Measurements from ENCODE around the gene AEBP2. TPM values are rescaled to one million over a fixed set of nuclear protein-coding genes. Genes with fewer than 3 reads are reported as not detected.

The AEBP2 gene
- total and polyA plus RNA-seq, 2 of the 8 experiments (the other 6 are each of a cell fraction or from before 2014, with no cell fraction given): 13.6 to 61.4 TPM

- H2AFZ ChIP-seq (ENCODE audit: low read length): no peak overlapping the region
- DNase-seq (ENCODE audit: low read depth in 1 of 2, low spot score in 2 of 2) (no peak), FAIRE-seq (no peak)
- H3K4me1 ChIP-seq (replicated peaks in 1 of 4; ENCODE audit: control insufficient read depth in 3 of 4, insufficient read depth in 4 of 4, low read length in 3 of 4): peaks cover 0 to 6% (median 0%) of the 10 kb centered on the region in 4 experiments; a peak in 2 of 7 replicates
- H2BK20ac ChIP-seq (ENCODE audit: low read length): no peak overlapping the region
- CTCF ChIA-PET (ENCODE audit: partially characterized antibody): interaction anchor here (0.8 to 1.3 kb wide), 3 partner anchors 8 to 13 kb away, joined by 3 to 5 read pairs (median 3); no protein-coding TSS in a partner anchor
- no peak overlapping the region for H2BK15ac ChIP-seq (ENCODE audit: low read length)
- peaks cover 4% of the 10 kb centered on the region for H3K79me1 ChIP-seq (ENCODE audit: low read depth, low read length)
- no peak overlapping the region for H3K4me2 ChIP-seq (ENCODE audit: insufficient read depth in 1 of 2, low read depth in 2 of 2, low read length in 2 of 2)
- H3K27me3 ChIP-seq (replicated peaks in 1 of 4; ENCODE audit: control insufficient read depth in 3 of 4, extremely low read depth in 1 of 4, insufficient read depth in 3 of 4, low read length in 3 of 4): no peaks in the 10 kb centered on the region
- H3K23ac ChIP-seq (ENCODE audit: insufficient read length): no peak overlapping the region
- H3K36me3 ChIP-seq (ENCODE audit: control insufficient read depth in 2 of 4, insufficient read depth in 4 of 4, low read length in 3 of 4): peaks cover 0 to 63% (median 24%) of the 10 kb centered on the region in 4 experiments; a peak in 5 of 8 replicates
- POLR2A ChIA-PET (ENCODE audit: partially characterized antibody): no interaction called here
- H3K27ac ChIP-seq (ENCODE audit: low read depth, low read length): no peak overlapping the region
- H4K8ac ChIP-seq (ENCODE audit: extremely low read depth, insufficient read depth, low read length): no peak overlapping the region
- no peak overlapping the region for H3K4me3 ChIP-seq (ENCODE audit: extremely low read depth in 1 of 4, insufficient read depth in 2 of 4, low read depth in 3 of 4, low read length in 4 of 4)
- no peak overlapping the region for H3K56ac ChIP-seq (replicated peaks; ENCODE audit: insufficient read length, low read depth, low read length)
- peaks cover 1 to 3% of the 10 kb centered on the region in 2 experiments for H4K20me1 ChIP-seq (replicated peaks in 1 of 2; ENCODE audit: control insufficient read depth in 1 of 2, insufficient read depth in 2 of 2, low read length in 2 of 2)
- H3K4ac ChIP-seq (replicated peaks; ENCODE audit: insufficient read length, low read depth, low read length): no peak overlapping the region
- no peak overlapping the region for H3K14ac ChIP-seq (ENCODE audit: insufficient read length)
- no peak overlapping the region for H2AK5ac ChIP-seq (ENCODE audit: low read depth, low read length)
- no peaks in the 10 kb centered on the region for H3K9me3 ChIP-seq (ENCODE audit: insufficient read depth in 2 of 2, low read depth in 1 of 2, low read length in 1 of 2)
- H3K23me2 ChIP-seq (ENCODE audit: low read depth, low read length): no peaks in the 10 kb centered on the region
- no peak overlapping the region for H4K5ac ChIP-seq (ENCODE audit: insufficient read length, low read depth, low read length)
- WGBS, 2 experiments (ENCODE audit: extremely low coverage in 1 of 2, insufficient coverage in 1 of 2, insufficient read length in 1 of 2, insufficient replicate concordance in 2 of 2, low coverage in 1 of 2, low lambda C conversion rate in 2 of 2, missing lambda C conversion rate in 1 of 2): 94% methylated on average over 4 of the region's 4 CpGs; no CpG with 5 or more reads in 1 of the 2 experiments
- no peak overlapping the region for H3K9ac ChIP-seq (replicated peaks in 1 of 4; ENCODE audit: extremely low read depth in 1 of 4, low read depth in 3 of 4, low read length in 3 of 4)
- no peak overlapping the region for H2BK5ac ChIP-seq (ENCODE audit: low read depth, low read length)
- peaks cover 0 to 75% of the 10 kb centered on the region in 2 experiments; a peak in 3 of 4 replicates for H3K79me2 ChIP-seq (ENCODE audit: control insufficient read depth in 1 of 2, insufficient read depth in 2 of 2, low read length in 2 of 2)
- no peak overlapping the region for H3K18ac ChIP-seq (ENCODE audit: extremely low read depth, low read length)
- no peak overlapping the region for H4K91ac ChIP-seq (replicated peaks; ENCODE audit: insufficient read length, low read length)
- H2BK120ac ChIP-seq (replicated peaks; ENCODE audit: low read depth, low read length): no peak overlapping the region
- H2BK12ac ChIP-seq (ENCODE audit: low read depth, low read length): no peak overlapping the region
- no peak for TF ChIP-seq KDM5A (IDR thresholded peaks at IDR 0.05; ENCODE audit: low read length)
- TF ChIP-seq TEAD4 (IDR thresholded peaks at IDR 0.05; ENCODE audit: low read depth, low read length): no peak
- TF ChIP-seq RBBP5 (IDR thresholded peaks at IDR 0.05; ENCODE audit: borderline replicate concordance, low read depth, low read length): no peak
- no peak for TF ChIP-seq SP1 (IDR thresholded peaks at IDR 0.05; ENCODE audit: low read depth, low read length)
- TF ChIP-seq EP300 (IDR thresholded peaks at IDR 0.05; ENCODE audit: borderline replicate concordance in 1 of 2, low read depth in 2 of 2, low read length in 2 of 2): no peak
- TF ChIP-seq SRF (IDR thresholded peaks at IDR 0.05; ENCODE audit: low read depth, low read length): no peak
- no peak for TF ChIP-seq EGR1 (IDR thresholded peaks at IDR 0.05; ENCODE audit: borderline replicate concordance, low read depth, low read length)
- TF ChIP-seq PHF8 (conservative IDR thresholded peaks at IDR 0.05; ENCODE audit: low read depth, low read length): no peak
- TF ChIP-seq SP2 (IDR thresholded peaks at IDR 0.05; ENCODE audit: low read length): no peak
- no peak for TF ChIP-seq BACH1 (IDR thresholded peaks at IDR 0.05; ENCODE audit: low read length)
- TF ChIP-seq ZNF274 (IDR thresholded peaks at IDR 0.05; ENCODE audit: borderline replicate concordance, extremely low read depth, low read length): no peak
- no peak for TF ChIP-seq RFX5 (IDR thresholded peaks at IDR 0.05; ENCODE audit: borderline replicate concordance, low read depth, low read length)
- no peak for TF ChIP-seq GTF2F1 (IDR thresholded peaks at IDR 0.05; ENCODE audit: borderline replicate concordance, low read depth, low read length)
Observed at GRCh38 chr12:19499030-19499429, 59.7 kb downstream of the AEBP2 start.

All from H1 (cell line).